Osteocyte (in vitro differentiated cells): ENCODE data around the gene IL10RB. TPM values are rescaled to one million over a fixed set of nuclear protein-coding genes. Genes with fewer than 3 reads are reported as not detected.
"Not testable (repeated sequence)": the region's sequence is repeated elsewhere in the genome, so short reads cannot be mapped to it uniquely, and the experiment has no call there.

Experiments
- DNase-seq: peaks from one replicate; pipeline ENCODE4 v3.0.0; 2021; ENCODE audit warnings: mixed read lengths; ENCODE audit not compliant: unreplicated experiment; ENCODE audit errors: extremely low spot score
- H3K27ac Mint-ChIP-seq: one replicate; pipeline ENCODE4 v1.8.0; 2021; ENCODE audit warnings: mild to moderate bottlenecking, mixed read lengths; ENCODE audit not compliant: unreplicated experiment
- H3K27me3 Mint-ChIP-seq: one replicate; pipeline ENCODE4 v1.8.0; 2021; ENCODE audit warnings: mixed read lengths; ENCODE audit not compliant: unreplicated experiment
- H3K36me3 Mint-ChIP-seq: one replicate; pipeline ENCODE4 v1.8.0; 2021; ENCODE audit warnings: mixed read lengths; ENCODE audit not compliant: unreplicated experiment
- H3K4me1 Mint-ChIP-seq: one replicate; pipeline ENCODE4 v1.8.0; 2021; ENCODE audit warnings: mixed read lengths; ENCODE audit not compliant: unreplicated experiment
- H3K4me3 Mint-ChIP-seq: one replicate; pipeline ENCODE4 v1.8.0; 2021; ENCODE audit warnings: mild to moderate bottlenecking, moderate library complexity, mixed read lengths; ENCODE audit not compliant: unreplicated experiment
- H3K9me3 Mint-ChIP-seq: one replicate; pipeline ENCODE4 v1.8.0; 2021; ENCODE audit warnings: mixed read lengths; ENCODE audit not compliant: unreplicated experiment
- total RNA-seq: library from RNA; stranded (reverse); gene quantifications from 2 replicates; pipeline ENCODE4 v1.2.1, GENCODE V29; 2021
- TF ChIP-seq, protein P1 (sequence below): fragments of 200-600 bp; sonication (generic); IDR thresholded peaks from 2 replicates; pipeline ENCODE4 v1.5.0; 2021; ENCODE audit warnings: antibody characterized with exemption, mild to moderate bottlenecking, moderate library complexity

IL10RB gene
- total RNA-seq, 1 donor from 2014 or later: 21.1 TPM

DNA sequence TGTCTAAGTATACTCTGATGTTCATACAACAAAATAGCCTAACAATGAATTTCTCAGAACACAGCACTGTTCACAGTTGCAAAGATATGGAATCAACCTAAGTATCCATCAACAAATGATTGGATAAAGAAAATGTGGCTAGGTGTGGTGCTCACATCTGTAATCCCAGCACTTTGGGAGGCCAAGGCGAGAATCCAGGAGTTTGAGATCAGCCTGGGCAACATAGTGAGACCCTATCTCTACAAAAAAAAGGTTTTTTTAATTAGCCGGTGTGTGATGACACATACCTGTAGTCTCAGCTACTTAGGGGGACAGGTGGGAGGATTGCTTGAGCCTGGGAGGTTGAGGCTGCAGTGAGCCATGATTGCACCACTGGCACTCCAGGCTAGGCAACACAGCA is 25.8 kb upstream of the IL10RB start:
- Mint-ChIP-seq H3K9me3 (no peaks in the 10 kb centered on the region), H3K27me3 (no peaks in the 10 kb centered on the region), H3K4me1 (peaks cover 10% of the 10 kb centered on the region), H3K27ac (no peak overlapping the region), H3K4me3 (no peak overlapping the region), H3K36me3 (peaks cover 23% of the 10 kb centered on the region)
- DNase-seq: no peak
- TF ChIP-seq, protein P1, sequence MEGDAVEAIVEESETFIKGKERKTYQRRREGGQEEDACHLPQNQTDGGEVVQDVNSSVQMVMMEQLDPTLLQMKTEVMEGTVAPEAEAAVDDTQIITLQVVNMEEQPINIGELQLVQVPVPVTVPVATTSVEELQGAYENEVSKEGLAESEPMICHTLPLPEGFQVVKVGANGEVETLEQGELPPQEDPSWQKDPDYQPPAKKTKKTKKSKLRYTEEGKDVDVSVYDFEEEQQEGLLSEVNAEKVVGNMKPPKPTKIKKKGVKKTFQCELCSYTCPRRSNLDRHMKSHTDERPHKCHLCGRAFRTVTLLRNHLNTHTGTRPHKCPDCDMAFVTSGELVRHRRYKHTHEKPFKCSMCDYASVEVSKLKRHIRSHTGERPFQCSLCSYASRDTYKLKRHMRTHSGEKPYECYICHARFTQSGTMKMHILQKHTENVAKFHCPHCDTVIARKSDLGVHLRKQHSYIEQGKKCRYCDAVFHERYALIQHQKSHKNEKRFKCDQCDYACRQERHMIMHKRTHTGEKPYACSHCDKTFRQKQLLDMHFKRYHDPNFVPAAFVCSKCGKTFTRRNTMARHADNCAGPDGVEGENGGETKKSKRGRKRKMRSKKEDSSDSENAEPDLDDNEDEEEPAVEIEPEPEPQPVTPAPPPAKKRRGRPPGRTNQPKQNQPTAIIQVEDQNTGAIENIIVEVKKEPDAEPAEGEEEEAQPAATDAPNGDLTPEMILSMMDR: no peak

DNA sequence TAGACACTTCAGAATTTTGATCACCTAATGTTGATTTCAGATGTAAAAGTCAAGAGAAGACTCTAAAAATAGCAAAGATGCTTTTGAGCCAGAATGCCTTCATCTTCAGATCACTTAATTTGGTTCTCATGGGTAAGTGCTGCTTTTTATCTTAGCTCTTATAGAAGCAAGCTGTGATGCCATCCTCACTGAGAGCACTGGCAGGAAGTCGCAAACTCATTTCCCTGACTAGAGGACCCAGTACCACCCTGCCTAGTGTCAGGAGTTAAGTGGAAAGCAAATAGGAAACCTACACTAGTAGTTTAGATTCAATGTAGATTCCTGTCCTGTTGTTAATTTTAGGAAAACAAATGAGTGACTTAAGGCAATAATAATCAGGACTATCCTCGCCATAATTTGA is 24.3 kb upstream of the IL10RB start:
- TF ChIP-seq, protein P1: no peak

DNA sequence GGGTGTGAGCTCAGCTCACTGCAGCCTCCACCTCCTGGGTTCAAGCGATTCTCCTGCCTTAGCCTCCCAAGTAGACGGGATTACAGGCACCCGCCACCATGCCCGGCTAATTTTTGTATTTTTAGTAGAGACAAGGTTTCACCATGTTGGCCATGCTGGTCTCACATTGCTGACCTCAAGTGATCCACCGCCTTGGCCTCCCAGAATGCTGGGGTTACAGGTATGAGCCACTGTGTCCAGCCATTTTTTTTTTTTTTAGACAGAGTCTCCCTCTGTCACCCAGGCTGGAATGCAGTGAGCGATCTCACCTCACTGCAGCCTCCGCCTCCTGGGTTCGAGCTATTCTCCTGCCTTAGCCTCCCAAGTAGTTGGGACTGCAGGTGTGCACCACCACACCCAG is 23.3 kb upstream of the IL10RB start:
- not testable (repeated sequence) for H3K27me3 Mint-ChIP-seq, H3K9me3 Mint-ChIP-seq, H3K4me1 Mint-ChIP-seq, H3K4me3 Mint-ChIP-seq, DNase-seq, H3K27ac Mint-ChIP-seq
- peaks cover 38% of the 10 kb centered on the region for H3K36me3 Mint-ChIP-seq

More for the DNA sequence above, 24.3 kb upstream of the IL10RB start:
- Mint-ChIP-seq H3K27ac (no peak overlapping the region), H3K4me3 (no peak overlapping the region), H3K4me1 (peaks cover 8% of the 10 kb centered on the region), H3K27me3 (no peaks in the 10 kb centered on the region), H3K9me3 (no peaks in the 10 kb centered on the region), H3K36me3 (peaks cover 34% of the 10 kb centered on the region)
- no peak for DNase-seq

- DNase-seq: peak; percentile 40
- H3K27ac Mint-ChIP-seq: no peak overlapping the region
- peaks cover 45% of the 10 kb centered on the region for H3K36me3 Mint-ChIP-seq
Observed at GRCh38 chr21:33244082-33244778, 21.9 kb upstream of the IL10RB start.

DNA sequence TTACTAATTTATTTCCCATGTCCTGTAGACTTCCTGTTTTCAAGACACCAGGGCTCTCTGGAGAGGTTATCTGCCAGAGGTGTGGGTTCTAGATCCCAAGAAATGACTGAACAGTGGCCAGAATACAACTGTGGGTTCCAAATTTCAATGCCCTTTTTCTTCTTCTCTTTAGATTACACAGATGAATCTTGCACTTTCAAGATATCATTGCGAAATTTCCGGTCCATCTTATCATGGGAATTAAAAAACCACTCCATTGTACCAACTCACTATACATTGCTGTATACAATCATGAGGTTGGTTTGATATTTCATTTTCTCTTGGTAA is 21.4 kb upstream of the IL10RB start:
- H3K4me1 Mint-ChIP-seq: no peaks in the 10 kb centered on the region
- H3K4me3 Mint-ChIP-seq: no peak overlapping the region
- H3K27me3 Mint-ChIP-seq: no peaks in the 10 kb centered on the region
- no peak overlapping the region for H3K27ac Mint-ChIP-seq
- TF ChIP-seq, protein P1: no peak
- DNase-seq: no peak
- no peaks in the 10 kb centered on the region for H3K9me3 Mint-ChIP-seq
- peaks cover 48% of the 10 kb centered on the region for H3K36me3 Mint-ChIP-seq

More at GRCh38 chr21:33244082-33244778, 21.9 kb upstream of the IL10RB start:
- Mint-ChIP-seq H3K9me3 (no peaks in the 10 kb centered on the region), H3K4me3 (no peak overlapping the region), H3K4me1 (no peaks in the 10 kb centered on the region), H3K27me3 (no peaks in the 10 kb centered on the region)
- TF ChIP-seq, protein P1: no peak
